ENCODE results near the gene CENPK.

DNA sequence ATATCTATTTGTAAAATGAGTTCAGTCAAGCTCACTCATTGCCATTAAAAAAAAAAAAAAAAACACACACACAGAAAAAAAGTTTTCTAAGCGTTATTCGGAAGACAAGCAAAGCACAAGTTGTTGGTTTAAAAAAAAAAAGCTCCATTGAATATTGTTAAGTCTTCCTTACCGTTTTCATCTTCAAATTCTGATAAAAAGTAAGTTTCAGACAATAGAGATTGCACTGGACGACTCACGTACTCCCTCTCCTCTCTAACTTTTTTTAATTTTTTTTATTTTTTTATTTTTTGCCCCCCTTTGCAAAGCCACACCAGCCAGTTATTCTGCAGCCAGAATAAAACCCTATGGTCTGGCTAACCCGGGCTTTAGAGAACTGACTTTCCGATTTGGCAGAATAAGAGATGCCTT lies 81.8 kb downstream of the CENPK start:
- TF ChIP-seq, protein P1, sequence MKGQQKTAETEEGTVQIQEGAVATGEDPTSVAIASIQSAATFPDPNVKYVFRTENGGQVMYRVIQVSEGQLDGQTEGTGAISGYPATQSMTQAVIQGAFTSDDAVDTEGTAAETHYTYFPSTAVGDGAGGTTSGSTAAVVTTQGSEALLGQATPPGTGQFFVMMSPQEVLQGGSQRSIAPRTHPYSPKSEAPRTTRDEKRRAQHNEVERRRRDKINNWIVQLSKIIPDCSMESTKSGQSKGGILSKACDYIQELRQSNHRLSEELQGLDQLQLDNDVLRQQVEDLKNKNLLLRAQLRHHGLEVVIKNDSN (IDR thresholded peaks at IDR 0.05; ENCODE audit: borderline replicate concordance, low read depth): no peak
- TF ChIP-seq MEF2A (IDR thresholded peaks at IDR 0.05; ENCODE audit: borderline replicate concordance, low read depth): no peak

Measured in SK-N-SH (cell line).